Stimulated activated CD4-positive, alpha-beta T cell treated with anti-CD3 and anti-CD28 coated beads, Interleukin-1b, Interleukin-23, amount 100 ng/mL, for 1 hour (primary cell): ENCODE results near the gene PPP1R2.
"Not testable (repeated sequence)": the region's sequence is repeated elsewhere in the genome, so short reads cannot be mapped to it uniquely, and the experiment has no call there.

Source experiments
- DNase-seq, 2 donors: peaks; one replicate each; pipeline ENCODE4 v3.0.0-alpha.2; 2020; ENCODE audit warnings: low read depth in 2 of 2

The PPP1R2 gene

DNA sequence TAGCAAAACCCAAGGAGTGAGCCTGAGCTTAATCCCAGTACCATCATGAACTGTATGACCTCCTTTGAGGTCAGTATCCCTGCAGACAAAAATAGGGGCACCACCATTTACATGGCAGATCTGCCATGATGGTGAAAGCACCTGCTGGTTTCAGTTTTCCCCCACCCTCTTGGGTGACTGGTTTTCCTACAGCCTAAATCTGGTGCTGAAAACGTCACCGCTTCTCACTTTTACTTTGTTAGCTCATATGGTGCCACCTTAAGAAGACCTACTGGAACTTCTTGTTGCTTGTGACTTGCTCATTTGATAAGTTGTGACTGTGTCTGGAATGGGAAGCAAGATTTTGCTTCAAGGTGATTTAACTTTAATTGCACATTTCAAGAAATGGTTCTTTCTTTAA is 5.1 kb downstream of the PPP1R2 start:
- no peak for DNase-seq

DNA sequence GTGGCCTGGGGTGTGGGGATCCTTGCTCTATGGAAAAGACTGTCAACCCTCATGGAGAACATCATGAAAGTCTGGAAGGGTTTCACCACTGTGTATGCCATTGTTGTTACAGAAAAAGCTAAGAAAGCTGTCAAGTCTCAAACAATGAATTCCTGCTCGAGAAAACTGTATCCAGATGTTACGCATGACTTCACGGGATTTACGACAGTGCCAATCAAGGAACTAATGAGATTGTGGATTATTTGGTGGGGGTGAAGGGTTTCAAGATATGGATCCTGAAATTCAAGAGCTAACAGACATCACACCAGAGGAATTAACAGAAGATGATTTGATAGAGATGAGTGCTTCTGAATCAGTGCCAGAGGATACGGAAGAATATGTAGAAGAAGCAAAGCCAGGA is 7.8 kb downstream of the PPP1R2 start:
- no peak for DNase-seq

DNA sequence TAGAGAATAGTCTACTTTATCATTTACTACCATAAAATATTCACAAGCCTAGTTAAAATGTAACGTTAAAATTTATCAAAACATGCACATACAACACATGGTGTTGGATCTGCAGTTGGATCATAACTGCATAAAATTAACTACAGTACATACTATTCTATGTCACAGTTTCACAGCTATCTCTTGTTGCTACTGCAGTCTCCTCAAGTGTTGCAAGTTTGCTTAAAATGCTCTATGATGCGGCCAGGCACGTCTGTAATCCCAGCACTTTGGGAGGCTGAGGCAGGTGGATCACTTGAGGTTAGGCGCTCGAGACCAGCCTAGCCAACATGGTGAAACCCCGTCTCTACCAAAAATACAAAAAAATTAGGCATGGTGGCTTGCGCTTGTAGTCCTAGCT is 10.3 kb downstream of the PPP1R2 start:
- no peak for DNase-seq

DNA sequence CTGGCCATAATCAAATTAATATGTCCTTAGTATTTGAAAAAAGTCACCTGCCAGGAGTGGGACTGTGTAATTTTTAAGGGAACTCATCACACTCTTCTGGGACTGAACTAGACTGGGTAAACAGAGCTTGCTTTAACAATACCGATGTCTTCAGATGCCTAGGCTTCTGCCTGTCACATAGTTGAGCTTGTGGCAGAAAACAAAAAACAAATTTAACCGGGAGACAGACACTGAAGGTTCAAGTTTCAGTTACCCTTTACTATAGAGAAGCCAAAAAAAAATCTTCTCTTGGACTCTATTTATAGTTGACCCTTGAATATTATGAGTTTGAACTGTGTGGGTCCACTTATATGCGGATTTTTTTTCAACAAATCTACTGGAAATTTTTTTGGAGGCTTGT is 10.8 kb downstream of the PPP1R2 start:
- DNase-seq, result no peak

DNA sequence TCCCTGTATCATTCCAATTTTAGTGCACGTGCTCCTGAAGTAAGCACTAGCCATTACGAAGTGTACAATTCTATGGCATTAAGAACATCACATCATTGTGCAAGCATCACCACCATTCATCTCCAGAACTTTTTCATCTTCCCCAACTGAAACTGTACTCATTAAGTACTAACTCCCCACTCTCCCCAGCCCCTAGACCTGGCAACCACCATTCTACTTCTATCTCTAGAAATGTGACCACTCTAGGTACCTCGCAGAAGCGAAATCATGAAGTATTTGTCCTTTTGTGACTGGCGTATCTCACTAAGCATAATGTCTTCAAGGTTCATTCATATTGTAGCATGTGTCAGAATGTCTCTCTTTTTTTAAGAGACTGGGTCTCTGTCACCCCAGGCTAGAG is 11.4 kb downstream of the PPP1R2 start:
- DNase-seq, result no peak

DNA sequence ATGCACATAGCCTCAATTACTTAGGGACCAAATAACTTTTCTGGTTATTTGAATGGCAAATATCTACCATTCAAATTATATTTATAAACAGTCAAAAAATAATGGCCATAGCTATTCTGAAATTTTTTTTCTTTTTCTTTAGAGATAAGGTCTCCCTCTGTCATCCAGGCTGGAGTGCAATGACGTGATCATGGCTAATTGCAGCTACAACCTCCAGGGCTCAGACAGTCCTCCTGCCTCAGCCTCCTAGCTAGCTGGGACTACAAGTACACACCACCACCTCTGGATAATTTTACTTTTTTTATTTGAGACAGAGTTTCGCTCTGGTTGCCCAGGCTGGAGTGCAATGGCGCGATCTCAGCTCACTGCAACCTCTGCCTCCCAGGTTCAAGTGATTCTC is 16.6 kb downstream of the PPP1R2 start:
- no peak for DNase-seq

DNA sequence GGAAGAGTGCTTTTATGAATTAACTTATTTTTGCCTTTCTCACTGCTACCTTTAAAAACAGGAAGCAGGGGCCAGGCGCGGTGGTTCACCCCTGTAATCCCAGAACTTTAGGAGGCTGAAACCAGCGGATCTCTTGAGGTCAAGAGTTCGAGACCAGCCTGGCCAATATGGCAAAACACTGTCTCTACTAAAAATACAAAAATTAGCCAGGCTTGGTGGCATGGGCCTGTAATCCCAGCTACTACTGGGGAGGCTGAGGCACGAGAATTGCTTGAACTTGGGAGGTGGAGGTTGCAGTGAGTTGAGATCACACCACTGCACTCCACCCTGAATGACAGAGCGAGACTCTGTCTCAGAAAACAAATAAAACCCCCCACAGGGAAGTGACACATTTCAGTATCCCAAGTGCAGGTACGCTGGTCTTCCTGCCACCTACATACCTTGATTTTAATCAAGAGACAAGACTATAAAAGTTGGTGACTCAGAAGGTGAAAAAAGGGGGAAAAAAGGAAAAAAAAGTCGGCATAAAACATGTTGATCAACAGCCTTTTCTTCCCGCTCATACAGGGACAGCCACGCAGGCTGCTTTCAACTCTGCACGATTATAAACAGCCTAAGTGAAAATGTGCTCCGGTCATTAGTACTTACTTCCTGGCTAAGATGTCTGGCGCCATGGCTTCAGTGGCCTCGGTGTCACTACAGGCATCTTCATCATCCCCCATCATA is 18.8 kb downstream of the PPP1R2 start:
- DNase-seq, result no peak

DNA sequence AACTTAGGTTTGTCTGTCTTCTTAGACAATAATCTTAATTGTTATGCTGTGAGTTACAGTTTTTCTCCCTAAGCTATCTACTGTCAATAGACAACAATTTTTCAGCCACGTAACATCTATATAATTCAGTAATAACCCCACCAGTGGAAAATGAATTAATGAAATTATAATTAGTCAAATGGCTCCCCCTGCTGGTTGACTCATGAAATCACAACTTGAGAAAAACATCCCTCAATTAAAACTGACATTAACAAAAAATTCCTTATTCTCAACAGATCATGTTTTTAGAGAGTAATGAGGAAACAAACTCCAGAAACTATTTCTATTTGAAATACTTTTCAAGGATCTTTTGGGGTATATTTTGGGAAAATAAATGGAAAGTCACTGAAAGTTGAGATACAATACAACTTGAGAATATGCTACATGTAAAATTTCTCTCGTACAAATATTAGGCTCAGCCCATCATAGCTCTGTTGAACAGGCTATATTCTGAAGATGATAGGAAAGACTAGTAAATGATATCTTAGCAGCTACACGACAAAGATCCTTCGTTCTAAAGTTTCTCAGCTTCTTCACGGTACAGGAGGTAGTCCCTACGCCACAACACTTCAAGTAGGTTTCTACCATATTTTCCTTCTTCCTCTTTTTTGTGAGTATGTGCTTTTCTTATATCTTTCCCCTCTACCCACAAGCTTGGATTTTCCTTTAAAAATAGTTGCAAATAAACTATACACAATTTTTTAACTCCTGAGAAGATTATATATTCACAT is 20.7 kb downstream of the PPP1R2 start:
- DNase-seq, result no peak

DNA sequence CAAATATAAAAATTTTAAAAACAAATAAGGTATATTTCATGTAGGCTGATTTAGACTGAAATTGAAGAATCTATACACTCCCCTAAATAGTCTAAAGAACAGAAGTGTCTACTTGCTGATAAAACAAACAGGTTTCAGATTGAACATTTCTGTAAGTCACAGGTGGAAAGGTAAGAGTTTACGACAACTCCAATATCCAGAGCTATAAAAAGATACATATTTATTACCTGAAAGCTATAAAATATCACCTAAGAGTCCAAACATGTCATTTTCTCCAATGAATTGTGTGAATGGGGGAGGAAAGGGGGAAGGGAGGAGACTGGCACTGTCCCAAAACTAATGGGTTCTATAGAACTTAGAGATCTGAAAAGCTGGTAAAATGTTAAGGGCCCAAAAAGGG is 26.1 kb downstream of the PPP1R2 start:
- DNase-seq, result no peak

DNA sequence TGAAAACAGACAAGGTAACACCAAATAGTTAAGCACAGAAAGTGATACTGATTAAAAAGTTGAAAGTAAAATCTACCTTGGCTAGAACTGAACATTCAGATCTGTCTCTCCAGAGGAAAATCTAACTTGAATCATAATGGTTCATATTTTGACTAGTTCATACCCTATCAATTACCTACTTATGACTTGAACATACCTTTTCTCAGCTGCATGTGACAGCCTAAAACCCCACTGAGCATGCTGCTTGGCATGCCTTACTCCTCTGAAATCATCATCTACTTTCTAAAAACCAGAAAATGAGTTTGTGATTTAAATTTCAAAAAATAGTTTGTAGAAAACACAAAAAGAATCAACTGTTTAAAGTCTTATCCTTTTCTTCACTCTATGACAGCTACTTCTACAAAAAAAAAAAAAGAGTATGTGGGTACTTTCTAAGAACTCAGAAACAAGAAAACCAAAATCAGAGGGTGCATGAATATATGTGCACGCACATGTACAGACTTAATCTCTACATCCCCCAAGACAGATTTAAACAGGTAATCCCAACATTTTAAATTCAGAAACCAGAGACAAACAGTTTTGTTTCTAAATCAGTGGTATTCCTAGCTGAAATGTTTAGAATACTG is 28.4 kb downstream of the PPP1R2 start:
- DNase-seq, result not testable (repeated sequence)

DNA sequence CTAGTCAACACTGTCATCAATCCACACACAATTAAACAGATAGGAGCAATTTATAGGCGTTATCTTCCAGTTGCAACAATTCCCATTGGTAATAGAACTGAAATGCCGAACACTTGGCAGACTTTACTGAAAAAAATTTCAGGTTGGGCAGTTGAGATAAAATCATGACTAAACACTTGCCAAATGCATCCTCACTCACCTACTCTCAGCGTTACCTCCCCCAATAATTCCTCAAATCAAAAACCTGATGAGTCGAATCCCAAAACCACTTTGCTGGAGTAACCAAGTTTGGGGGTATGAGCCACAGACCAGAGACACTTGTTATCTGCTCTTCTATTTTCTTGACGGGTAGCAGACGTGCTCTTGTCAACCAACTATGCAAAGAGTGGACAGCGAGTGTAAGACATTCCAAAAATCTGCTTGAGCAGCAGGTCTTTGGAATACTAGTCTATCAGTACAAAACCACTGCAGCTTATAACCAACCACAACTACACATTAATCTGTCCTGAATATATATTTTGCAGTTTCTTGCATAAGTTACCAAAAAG is 30.3 kb downstream of the PPP1R2 start:
- DNase-seq, result no peak

DNA sequence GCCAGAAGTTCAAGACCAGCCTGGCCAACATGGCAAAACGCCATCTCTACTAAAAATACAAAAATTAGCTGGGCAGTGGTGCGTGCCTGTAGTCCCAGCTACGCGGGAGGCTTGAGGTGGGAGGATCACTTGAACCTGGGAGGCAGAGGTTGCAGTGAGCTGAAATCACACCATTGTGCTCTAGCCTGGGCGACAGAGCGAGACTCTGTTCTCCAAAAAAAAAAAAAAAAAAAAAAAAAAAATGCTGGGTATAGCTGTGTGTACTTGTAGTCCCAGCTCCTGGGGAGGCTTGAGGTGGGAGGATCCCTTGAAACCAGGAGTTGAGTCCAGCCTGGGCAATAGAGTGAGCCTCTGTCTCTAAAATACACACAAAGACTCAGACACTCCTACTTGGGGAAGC is 32.0 kb downstream of the PPP1R2 start:
- no peak for DNase-seq

DNA sequence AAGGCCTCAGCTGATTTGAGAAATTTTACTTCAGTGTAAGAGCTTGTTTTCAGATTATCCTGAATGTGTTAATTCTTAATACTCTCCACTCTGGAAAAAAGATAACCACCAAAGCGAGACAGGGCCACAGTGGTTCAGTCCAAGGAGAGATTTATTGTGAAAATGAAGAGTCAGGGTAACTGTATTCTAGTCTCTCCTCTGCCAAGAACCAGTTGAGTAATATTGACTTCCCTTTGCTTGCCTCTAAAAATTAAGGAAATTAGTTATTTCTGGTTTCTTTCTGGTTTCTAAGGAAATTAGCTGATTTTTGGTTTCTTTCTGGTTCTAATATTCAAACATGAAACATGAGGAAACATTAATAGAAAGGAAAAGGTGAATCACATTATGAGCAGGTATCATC is 34.9 kb downstream of the PPP1R2 start:
- DNase-seq, result no peak

DNA sequence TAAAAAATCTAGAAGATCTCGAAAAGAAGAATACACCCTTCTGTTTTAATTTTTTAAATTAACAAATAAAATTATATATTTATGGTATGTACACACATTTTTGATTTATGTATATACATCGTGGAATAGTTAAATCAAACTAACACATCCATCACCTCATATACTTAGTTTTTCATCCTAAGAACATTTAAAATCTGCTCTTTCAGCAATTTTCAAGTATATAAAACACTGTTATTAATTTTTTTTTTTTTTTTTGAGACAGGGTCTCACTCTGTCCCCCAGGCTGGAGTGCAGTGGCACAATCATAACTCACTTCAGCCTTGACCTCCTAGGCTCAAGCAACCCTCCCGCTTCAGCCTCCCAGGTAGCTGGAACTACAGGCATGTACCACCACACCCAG is 67.5 kb downstream of the PPP1R2 start:
- no peak for DNase-seq

DNA sequence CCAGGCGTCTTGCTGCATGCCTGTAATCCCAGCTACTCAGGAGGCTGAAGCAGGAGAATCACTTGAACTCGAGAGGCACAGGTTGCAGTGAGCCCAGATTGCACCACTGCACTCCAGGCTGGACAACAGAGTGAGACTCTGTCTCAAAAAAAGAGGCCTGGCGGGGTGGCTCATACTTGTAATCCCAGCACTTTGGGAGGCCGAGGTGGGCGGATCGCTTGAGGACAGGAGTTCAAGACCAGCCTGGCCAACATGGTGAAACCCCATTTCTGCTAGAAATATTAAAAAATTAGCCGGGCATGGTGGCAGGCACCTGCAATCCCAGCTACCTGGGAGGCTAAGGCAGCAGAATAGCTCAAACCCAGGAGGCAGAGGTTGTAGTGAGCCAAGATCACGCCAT is 68.0 kb downstream of the PPP1R2 start:
- DNase-seq, result not testable (repeated sequence)

DNA sequence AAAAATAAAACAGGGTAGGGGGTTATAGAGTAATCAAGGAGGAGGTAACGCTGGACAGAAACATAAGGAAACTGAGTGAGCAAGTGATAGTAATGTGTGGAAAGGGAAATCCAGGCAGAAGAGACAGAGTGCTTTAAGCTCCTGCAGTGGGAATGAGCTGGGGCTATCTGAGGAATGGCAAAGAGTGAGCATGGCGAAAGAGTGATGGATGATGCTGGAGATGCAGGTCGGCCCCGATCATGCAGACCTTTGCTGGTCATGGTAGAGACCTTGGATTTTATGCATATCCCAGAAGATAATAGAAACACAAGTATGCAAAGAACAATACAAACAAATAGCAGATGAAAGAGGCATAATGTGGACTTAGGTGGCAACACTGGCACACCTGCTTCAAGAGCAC is 74.3 kb downstream of the PPP1R2 start:
- no peak for DNase-seq

DNA sequence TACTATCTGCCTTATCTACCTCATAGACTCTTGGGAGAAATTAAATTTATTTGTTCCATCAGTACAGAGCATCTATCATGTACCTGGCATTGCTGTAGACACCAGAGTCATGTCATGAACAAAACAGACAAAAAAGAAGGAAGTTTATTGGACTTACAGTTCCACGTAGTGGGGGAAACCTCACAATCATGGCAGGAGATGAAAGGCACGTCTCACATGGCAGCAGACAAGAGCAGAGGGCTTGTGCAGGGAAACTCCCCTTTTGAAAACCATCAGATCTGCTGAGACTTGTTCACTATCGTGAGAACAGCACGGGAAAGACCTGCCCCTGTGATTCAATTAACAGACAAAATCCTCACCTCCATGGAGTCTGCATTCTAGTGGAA is 74.7 kb downstream of the PPP1R2 start:
- DNase-seq, result no peak

DNA sequence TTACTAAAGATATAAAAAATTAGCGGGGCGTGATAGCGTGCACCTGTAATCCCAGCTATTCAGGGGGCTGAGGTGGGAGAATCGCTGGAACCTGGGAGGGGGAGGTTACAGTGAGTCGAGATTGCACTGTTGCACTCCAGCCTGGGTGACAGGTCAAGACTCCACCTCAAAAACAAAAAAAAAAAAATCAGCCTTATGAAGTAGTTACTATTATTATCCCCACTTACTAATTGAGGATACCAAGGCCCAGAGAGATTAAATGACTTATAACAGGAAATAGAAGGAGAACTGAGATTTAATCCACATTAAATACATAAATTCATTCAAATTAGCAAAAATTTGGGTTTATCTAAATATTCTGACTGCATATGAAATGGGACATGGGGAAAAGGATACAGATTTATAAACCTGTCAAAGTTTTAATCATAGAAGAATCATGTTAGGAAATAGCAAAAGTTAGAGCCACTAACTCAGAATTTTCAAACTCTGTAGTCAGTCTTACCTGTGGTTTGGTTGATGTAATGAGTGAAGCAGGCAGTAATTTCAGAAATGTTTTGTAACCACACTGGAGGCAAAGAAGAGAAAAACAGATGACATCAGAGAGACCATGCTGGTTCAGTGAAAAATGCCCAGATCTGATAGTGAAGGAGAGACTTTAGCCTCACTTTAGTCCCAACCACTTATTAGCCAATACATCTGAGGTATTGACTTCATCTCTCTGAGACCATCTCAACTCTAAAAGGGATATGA is 75.3 kb downstream of the PPP1R2 start:
- DNase-seq, result no peak

DNA sequence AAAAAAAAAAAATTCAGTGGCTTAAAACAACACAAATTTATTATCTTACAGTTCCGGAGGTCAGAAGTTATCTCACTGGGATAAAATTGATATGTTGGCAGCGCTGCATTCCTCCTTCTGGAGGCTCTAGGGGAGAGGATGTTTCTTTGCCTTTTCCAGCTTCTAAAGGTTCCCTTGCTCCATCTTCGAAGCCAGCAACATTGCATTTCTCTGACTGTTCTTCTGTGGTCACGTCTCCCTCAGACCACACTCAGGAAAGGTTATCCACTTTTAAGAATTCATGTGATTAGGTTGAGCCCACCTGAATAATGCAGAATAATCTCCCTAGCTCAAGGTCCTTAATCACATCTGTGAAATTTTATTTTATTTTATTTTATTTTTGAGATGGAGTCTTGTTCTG is 76.9 kb downstream of the PPP1R2 start:
- no peak for DNase-seq
